GM12874 (cell line): ENCODE data around the gene ABI3BP.

Experiments
- CTCF ChIP-seq: IDR thresholded peaks from 2 replicates; pipeline ENCODE4 v1.5.1; 2011; ENCODE audit warnings: low read depth, mild to moderate bottlenecking, control low read depth, low read length, moderate library complexity; ENCODE audit not compliant: insufficient read depth

The ABI3BP gene

GRCh38 chr3:100981164-100981911 is 11.9 kb downstream of the ABI3BP start:
- no peak for TF ChIP-seq CTCF

GRCh38 chr3:100978011-100978659 is 15.1 kb downstream of the ABI3BP start:
- TF ChIP-seq CTCF: no peak

GRCh38 chr3:100976611-100977010 is 16.6 kb downstream of the ABI3BP start:
- no peak for TF ChIP-seq CTCF

GRCh38 chr3:100975714-100976113 is 17.5 kb downstream of the ABI3BP start:
- no peak for TF ChIP-seq CTCF

GRCh38 chr3:100973594-100973993 is 19.6 kb downstream of the ABI3BP start:
- no peak for TF ChIP-seq CTCF

- no peak for TF ChIP-seq CTCF
Measured at GRCh38 chr3:100972867-100973266, 20.4 kb downstream of the ABI3BP start.

- TF ChIP-seq CTCF: no peak
Measured at GRCh38 chr3:100972301-100972844, 20.8 kb downstream of the ABI3BP start.
